Cardiac fibroblast (primary cell): ENCODE results near the gene MTHFD2.

ENCODE experiments used
- DNase-seq, 2 donors: peaks; one replicate each; pipeline versions ENCODE4 v3.0.0 to v3.0.0-alpha.2; 2010; ENCODE audit warnings: low read depth in 2 of 2
- H3K4me3 ChIP-seq, 2 donors: replicated peaks in 1 of 2; 1 replicate in 1 of 2; 2 replicates in 1 of 2; pipeline ENCODE4 v1.5.1; 2011; ENCODE audit warnings: low read depth in 2 of 2, low read length in 2 of 2, mild to moderate bottlenecking in 2 of 2, moderate library complexity in 1 of 2
- CTCF ChIP-seq: IDR thresholded peaks from one replicate; pipeline ENCODE4 v1.5.1; 2011; ENCODE audit warnings: low read depth, mild to moderate bottlenecking, low read length, inconsistent platforms

Gene MTHFD2

GRCh38 chr2:74194799-74195198, 3.6 kb upstream of the MTHFD2 start:
- no peak for TF ChIP-seq CTCF
- H3K4me3 ChIP-seq: no peak overlapping the region
- DNase-seq: no peak

GRCh38 chr2:74197049-74197448, 1.4 kb upstream of the MTHFD2 start:
- no peak for TF ChIP-seq CTCF
- no peak for DNase-seq
- no peak overlapping the region for H3K4me3 ChIP-seq

- DNase-seq: no peak
- H3K4me3 ChIP-seq: peak overlapping the region; percentile 97 to 98
- TF ChIP-seq CTCF: no peak
Observed at GRCh38 chr2:74198023-74198460, 373 bp upstream of the MTHFD2 start.

GRCh38 chr2:74199275-74199701, 873 bp downstream of the MTHFD2 start:
- DNase-seq: no peak

GRCh38 chr2:74199871-74200305, 1.5 kb downstream of the MTHFD2 start:
- H3K4me3 ChIP-seq: peak overlapping the region; percentile 97 to 98
- TF ChIP-seq CTCF: no peak
- DNase-seq: peak; percentile 39 to 53

More at GRCh38 chr2:74199275-74199701, 873 bp downstream of the MTHFD2 start:
- TF ChIP-seq CTCF: no peak
- peak overlapping the region; percentile 97 to 98 for H3K4me3 ChIP-seq

GRCh38 chr2:74201196-74201595, 2.8 kb downstream of the MTHFD2 start:
- H3K4me3 ChIP-seq: no peak overlapping the region

More at GRCh38 chr2:74201196-74201595, 2.8 kb downstream of the MTHFD2 start:
- DNase-seq: no peak
- no peak for TF ChIP-seq CTCF
